Medulla oblongata (tissue), 1 donor: ENCODE measurements around the gene GALC.

ENCODE experiments used
- DNase-seq: peaks from one replicate; pipeline ENCODE4 v3.0.0-alpha.2; 2015; ENCODE audit errors: extremely low spot score

The GALC gene

GRCh38 chr14:88007608-88008007, 14.6 kb upstream of the GALC start:
- no peak for DNase-seq

DNA sequence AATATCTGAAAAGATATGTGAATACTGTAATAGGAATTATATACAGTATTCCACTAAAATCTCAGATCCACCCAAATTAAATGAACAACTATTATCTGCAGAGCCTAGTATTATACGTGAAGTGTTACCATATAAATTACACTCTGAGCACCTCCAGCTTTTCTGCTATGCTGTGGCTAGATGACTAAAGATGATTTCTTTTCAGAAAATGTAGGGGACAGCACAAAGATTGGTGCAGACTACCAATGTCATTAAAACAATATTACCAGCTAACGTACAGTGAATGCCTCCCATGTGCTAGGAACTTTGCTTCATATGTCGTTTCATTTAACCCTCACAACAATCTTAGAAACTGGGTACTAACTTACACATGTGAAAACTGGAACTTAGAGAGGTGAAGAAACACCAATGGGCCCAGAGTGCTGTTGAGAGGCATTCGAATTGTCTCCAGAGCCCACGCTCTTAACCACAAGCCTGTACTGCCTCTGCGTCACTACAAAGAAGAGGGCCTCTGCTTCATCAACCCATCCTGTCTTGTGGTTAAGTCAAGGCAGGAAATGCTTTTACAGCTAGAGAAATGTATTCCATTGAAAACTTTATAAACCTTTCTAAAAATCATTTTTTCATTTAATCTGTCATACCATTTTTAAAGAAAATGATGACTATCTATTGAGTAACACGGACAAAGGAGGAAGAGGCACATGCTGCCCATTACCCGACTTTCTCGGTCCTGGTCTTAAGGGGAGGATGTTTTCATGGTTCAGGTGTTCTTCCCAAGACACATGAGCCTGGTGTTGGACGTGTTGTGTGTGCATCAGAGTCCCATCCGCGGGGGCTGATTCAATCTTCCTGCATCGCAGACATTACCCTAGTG, 13.2 kb upstream of the GALC start:
- peak; percentile 61 for DNase-seq

DNA sequence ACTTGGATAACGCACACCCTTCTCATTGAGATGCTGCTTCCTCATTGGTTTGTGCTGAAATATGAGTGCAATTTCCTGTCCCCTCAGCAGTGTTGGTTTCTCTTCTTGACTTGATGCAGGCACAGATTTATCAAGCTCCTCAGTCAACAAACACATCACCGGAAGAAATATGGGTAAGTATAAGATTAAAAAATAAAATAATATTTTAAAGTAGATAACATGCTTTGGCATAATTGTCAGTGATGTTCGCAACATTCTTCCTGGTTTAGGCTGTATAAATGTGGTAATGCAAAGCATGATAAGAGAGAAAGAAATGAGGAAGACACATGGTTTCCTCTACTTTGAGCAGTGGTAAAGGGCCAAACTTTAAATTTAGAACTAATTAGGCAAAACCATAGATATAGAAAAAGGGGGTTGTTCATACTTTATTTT, 12.1 kb upstream of the GALC start, which contains the start of gene GPR65:
TSS of gene GPR65 (plus strand) at position 86 of the 432 bp plus-strand sequence. CDS start 5,713 bp downstream, outside the sequence.
- peak; percentile 64 for DNase-seq

DNA sequence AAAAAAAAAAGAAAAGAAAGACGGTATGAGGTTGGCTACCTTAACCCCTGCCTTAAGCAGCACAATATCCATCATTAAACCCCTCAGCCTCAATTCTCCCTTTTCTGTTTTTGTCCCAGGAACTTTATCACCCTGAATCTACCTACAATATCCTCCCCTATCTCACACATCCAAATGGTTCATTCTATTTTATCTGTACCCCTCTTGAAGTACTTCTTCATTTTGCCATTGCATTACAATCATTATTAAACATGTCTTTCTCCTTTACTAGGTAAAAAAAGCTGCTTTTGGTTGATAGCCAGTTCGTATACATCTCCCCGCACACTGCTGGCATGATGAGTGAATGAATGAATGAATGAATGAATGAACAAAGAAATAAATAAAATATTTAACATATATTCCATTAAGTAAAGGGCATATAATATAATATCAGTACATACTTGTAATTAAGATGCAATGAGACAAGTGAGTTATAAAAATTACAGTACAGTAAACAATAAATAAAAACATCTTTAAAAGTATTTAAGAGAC, 11.6 kb upstream of the GALC start:
- DNase-seq, result no peak

- no peak for DNase-seq
Observed at GRCh38 chr14:88003425-88003824, 10.4 kb upstream of the GALC start.

DNA sequence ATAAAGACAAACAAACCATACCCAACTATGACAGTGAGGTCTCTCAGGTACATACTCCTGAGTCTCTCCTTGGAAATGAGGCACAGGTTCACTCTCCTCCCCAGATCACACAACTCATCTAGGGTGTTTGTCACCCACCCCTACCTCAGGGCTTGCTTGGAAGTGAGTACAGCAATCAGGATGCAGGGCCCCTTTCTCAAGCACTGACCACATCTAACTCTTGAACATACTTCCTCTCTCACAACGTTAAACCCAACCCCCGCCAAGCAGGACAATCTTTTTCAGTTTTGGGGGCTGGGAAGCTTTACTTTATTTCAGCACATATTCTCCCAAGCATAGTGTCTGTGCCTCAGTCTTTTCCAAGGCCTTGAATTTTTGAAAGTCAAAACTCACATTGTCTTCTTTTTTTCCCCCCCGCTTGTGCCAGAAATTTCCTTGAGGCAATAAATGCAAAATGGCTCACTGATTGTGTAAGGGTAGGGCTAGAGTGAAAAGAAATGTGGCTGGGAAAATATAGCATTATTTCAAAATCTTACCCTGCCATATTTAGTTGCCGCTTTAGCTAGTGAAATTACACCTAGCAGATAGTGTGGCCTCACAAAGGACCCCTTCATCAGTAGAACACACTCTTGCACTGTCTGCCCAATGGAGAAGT, 9.6 kb upstream of the GALC start:
- DNase-seq, result peak; percentile 39

- peak; percentile 68 for DNase-seq
Observed at GRCh38 chr14:87999277-87999676, 6.3 kb upstream of the GALC start.

GRCh38 chr14:87998482-87998881, 5.5 kb upstream of the GALC start:
- DNase-seq, result no peak

- DNase-seq, result no peak
Observed at GRCh38 chr14:87996291-87996592, 3.3 kb upstream of the GALC start.

- DNase-seq, result no peak
Observed at GRCh38 chr14:87995500-87996290, 2.7 kb upstream of the GALC start.

DNA sequence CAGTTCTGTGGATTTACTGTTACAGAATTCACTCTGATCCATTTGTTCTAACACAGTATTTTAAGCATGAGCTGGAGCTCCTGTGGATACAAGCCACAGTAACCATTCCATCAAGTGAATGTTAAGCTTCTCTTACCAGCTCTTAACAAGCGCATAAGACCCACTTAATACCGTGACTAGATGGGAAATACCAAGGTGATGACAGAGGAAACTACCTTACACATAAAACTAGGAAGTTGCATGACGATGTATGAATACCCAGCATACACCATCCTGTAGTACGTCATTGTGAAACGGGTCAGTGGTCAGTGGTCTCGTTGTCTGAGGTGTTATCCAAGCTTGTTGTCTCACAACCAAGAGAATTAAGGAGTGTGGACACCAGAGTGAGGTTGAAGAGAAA, 2.0 kb upstream of the GALC start:
- DNase-seq, result no peak

DNA sequence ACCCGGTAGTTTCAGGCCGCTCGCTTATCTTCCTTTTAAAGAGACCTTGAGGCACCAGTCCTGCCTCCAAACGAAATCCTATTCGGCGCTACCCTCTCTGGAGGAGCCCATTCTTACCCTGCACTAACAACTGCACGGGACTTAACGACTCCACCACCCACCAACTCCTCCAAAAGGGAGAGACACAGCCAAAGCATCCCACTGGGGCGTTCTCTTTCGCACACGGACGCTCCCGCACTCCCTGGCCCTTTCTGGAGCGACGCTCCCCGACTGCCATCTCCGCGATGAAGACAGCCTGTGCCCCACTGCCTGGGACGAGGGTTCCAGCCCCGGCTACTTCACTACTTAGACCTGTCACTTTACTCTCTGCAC, 650 bp downstream of the GALC start:
- DNase-seq, result peak; percentile 62

DNA sequence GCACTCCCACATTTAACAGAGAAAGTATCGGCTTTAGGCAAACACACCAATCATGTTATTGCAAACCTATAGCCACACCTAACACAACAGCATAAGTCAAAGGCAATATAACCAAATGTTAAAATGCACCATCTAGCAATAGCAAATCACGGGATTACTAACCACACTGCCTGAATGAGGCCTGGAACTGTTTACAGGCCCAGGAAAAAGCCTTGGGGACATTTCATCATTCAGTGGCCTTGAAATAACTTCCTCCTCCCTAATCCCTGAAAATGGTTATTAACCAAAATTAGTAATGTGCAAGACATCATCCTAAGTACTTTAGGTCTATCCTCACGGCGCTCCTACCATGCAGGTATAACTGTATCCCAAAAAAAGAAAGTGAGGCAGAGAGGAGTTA, 2.3 kb downstream of the GALC start:
- no peak for DNase-seq

DNA sequence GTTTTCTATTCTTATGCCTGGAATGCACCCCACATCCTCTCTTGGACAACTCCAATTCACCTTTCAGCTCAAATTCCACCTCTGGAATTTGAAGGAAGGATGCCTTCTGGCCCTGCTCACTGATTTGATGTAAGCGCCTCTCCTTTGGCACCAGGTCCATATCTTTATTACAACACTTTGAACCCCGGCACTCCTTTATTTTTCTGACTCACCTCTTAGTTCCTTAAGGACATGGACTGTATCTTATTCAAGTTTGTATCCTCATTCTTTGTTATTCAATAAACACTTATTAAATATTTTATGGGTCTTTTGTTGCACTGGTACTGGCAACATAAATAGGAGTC, 3.1 kb downstream of the GALC start:
- DNase-seq, result no peak

- DNase-seq, result no peak
Observed at GRCh38 chr14:87989221-87989955, 3.6 kb downstream of the GALC start.

GRCh38 chr14:87979689-87980088, 13.3 kb downstream of the GALC start:
- DNase-seq, result no peak

DNA sequence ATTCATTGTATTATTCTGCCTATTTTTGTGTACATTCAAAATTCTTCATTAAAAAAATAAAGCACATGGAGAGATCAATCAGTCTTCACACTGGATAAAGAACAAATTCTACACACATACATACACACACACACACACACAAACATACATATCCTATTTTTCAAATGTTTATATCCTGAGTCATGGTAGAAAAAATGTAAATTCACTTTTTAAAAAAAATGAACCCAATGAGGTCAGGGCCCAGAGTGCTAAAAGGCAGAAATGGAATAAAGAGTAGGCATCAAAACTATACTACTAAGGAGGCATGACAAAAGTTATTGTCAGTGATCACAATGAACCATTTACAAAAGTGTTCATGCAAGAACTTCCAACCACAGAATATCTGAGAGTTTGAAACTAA, 17.3 kb downstream of the GALC start:
- no peak for DNase-seq

- DNase-seq, result no peak
Observed at GRCh38 chr14:87971010-87971409, 22.0 kb downstream of the GALC start.

DNA sequence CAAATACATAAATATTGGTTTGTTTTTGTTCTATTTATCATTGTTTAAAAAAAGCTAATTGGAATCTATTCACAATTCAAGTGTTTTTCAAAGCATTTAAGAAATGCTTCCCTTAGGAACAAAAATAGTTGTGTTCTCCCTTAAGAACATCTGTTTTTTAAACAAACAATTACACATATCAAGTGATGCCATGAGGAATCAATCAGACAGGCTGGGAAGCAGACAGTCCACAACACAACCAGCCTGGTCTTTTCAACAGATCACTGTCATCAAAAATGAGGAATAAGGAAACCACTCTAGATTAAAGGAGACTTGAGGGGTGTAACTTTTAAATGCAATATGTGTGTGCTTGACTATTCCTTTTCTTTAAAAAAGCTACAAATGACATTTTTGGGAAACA, 25.5 kb downstream of the GALC start:
- DNase-seq, result no peak

- no peak for DNase-seq
Observed at GRCh38 chr14:87966816-87967215, 26.2 kb downstream of the GALC start.

- no peak for DNase-seq
Observed at GRCh38 chr14:87961246-87961645, 31.7 kb downstream of the GALC start.
